Prostate gland (tissue), 2 donors: ENCODE data around the gene LMX1B. TPM values are rescaled to one million over a fixed set of nuclear protein-coding genes. Genes with fewer than 3 reads are reported as not detected.

Experiments
- DNase-seq: peaks from one replicate; pipeline ENCODE4 v3.0.0-alpha.2; 2019; ENCODE audit warnings: low spot score
- H3K27ac ChIP-seq, 2 donors: fragments of 200-600 bp; sonication (generic); 2 replicates each; pipeline ENCODE4 v1.5.1; 2017 to 2019
- H3K27me3 ChIP-seq: fragments of 200-600 bp; sonication (generic); replicated peaks from 2 replicates; pipeline ENCODE4 v1.5.1; 2019; ENCODE audit not compliant: insufficient read depth
- H3K36me3 ChIP-seq, 2 donors: fragments of 200-600 bp; sonication (generic); 1 replicate in 1 of 2; 2 replicates in 1 of 2; pipeline versions ENCODE4 v1.5.1 to v1.8.1; 2017 to 2019
- H3K4me1 ChIP-seq: fragments of 200-600 bp; sonication (generic); replicated peaks from 2 replicates; pipeline ENCODE4 v1.5.1; 2019
- H3K4me3 ChIP-seq, 2 donors: fragments of 200-600 bp; sonication (generic); 2 replicates each; pipeline ENCODE4 v1.5.1; 2017 to 2019
- H3K9me3 ChIP-seq: fragments of 200-600 bp; sonication (generic); 2 replicates; pipeline ENCODE4 v1.5.1; 2017
- CTCF ChIP-seq, 4 experiments: fragments of 200-600 bp in 2 of 4; fragments of 450-650 bp in 2 of 4; sonication (generic) in 2 of 4; IDR thresholded peaks; 1 replicate in 3 of 4; 2 replicates in 1 of 4; pipeline ENCODE4 v1.5.1; 2016 to 2019; ENCODE audit warnings: antibody characterized with exemption in 4 of 4, mild to moderate bottlenecking in 2 of 4, moderate library complexity in 2 of 4
- POLR2A ChIP-seq: fragments of 450-650 bp; IDR thresholded peaks from one replicate; pipeline ENCODE4 v1.6.1; 2016; ENCODE audit warnings: antibody characterized with exemption, mild to moderate bottlenecking
- POLR2AphosphoS5 ChIP-seq: sonication (generic); formaldehyde crosslinking; IDR thresholded peaks from one replicate; pipeline ENCODE4 v1.6.1; 2017; ENCODE audit warnings: antibody characterized with exemption
- WGBS: methylation state at CpG from one replicate; pipeline ENCODE4 v1.1.5; 2018; 5-methylcytosine and 5-hydroxymethylcytosine counted together
- intact Hi-C: fragments of 100-400 bp; cut with DNase I; formaldehyde crosslinking; loops from one replicate; pipeline ENCODE4 v1.14.2; 2022
- total RNA-seq, 2 donors: library from RNA; depleted of rRNA; stranded (reverse); fragments of >200 nt; gene quantifications; one replicate each; pipeline ENCODE4 v1.1.0, GENCODE V29; 2016

Gene LMX1B
- total RNA-seq, 2 donors from 2014 or later, result 0.18 to 2.1 TPM

GRCh38 chr9:126661122-126661520, 47.4 kb downstream of the LMX1B start:
- TF ChIP-seq POLR2A, result no peak
- TF ChIP-seq POLR2AphosphoS5, result no peak
- TF ChIP-seq CTCF (IDR thresholded peaks at IDR 0.05), result no peak
- 84% methylated on average over 15 of the region's 17 CpGs for WGBS
- no peak for DNase-seq
- H3K27ac ChIP-seq, result no peak overlapping the region
- no peaks in the 10 kb centered on the region for H3K4me1 ChIP-seq
- no peaks in the 10 kb centered on the region for H3K9me3 ChIP-seq
- no peaks in the 10 kb centered on the region for H3K36me3 ChIP-seq
- H3K4me3 ChIP-seq, result no peak overlapping the region
- intact Hi-C loops, result no loop called here
- H3K27me3 ChIP-seq, result no peaks in the 10 kb centered on the region

GRCh38 chr9:126661521-126662251, 48.0 kb downstream of the LMX1B start:
- no peaks in the 10 kb centered on the region for H3K4me1 ChIP-seq
- DNase-seq, result no peak
- 46% methylated on average over 13 of the region's 15 CpGs for WGBS
- H3K27ac ChIP-seq, result no peak overlapping the region
- no peaks in the 10 kb centered on the region for H3K9me3 ChIP-seq
- H3K4me3 ChIP-seq, result no peak overlapping the region
- H3K27me3 ChIP-seq, result no peaks in the 10 kb centered on the region
- H3K36me3 ChIP-seq, result no peaks in the 10 kb centered on the region
- intact Hi-C loops, result no loop called here
- no peak for TF ChIP-seq CTCF (IDR thresholded peaks at IDR 0.05)
- no peak for TF ChIP-seq POLR2A
- no peak for TF ChIP-seq POLR2AphosphoS5

- no peak overlapping the region for H3K4me3 ChIP-seq
- no peak for TF ChIP-seq POLR2A
- TF ChIP-seq POLR2AphosphoS5, result no peak
- no peak for TF ChIP-seq CTCF (IDR thresholded peaks at IDR 0.05)
- no peaks in the 10 kb centered on the region for H3K27me3 ChIP-seq
- 40% methylated on average over 7 of the region's 7 CpGs for WGBS
- no peaks in the 10 kb centered on the region for H3K36me3 ChIP-seq
- H3K9me3 ChIP-seq, result no peaks in the 10 kb centered on the region
- intact Hi-C loops, result no loop called here
- no peak for DNase-seq
- H3K4me1 ChIP-seq, result no peaks in the 10 kb centered on the region
- no peak overlapping the region for H3K27ac ChIP-seq
These were observed 49.9 kb downstream of the LMX1B start for GRCh38 chr9:126663661-126664072.

- TF ChIP-seq POLR2A (no peak), CTCF (IDR thresholded peaks at IDR 0.05) (no peak), POLR2AphosphoS5 (no peak)
- Histone ChIP-seq H3K9me3 (no peaks in the 10 kb centered on the region), H3K27ac (no peak overlapping the region), H3K27me3 (no peaks in the 10 kb centered on the region), H3K4me3 (no peak overlapping the region), H3K36me3 (no peaks in the 10 kb centered on the region), H3K4me1 (no peaks in the 10 kb centered on the region)
- WGBS, result 7% methylated on average over 21 of the region's 25 CpGs
- peak; percentile 8 for DNase-seq
- intact Hi-C loops, result no loop called here
These were observed 51.3 kb downstream of the LMX1B start for GRCh38 chr9:126664900-126665643.
